Measurements from ENCODE around the gene SPRR1B.

DNA sequence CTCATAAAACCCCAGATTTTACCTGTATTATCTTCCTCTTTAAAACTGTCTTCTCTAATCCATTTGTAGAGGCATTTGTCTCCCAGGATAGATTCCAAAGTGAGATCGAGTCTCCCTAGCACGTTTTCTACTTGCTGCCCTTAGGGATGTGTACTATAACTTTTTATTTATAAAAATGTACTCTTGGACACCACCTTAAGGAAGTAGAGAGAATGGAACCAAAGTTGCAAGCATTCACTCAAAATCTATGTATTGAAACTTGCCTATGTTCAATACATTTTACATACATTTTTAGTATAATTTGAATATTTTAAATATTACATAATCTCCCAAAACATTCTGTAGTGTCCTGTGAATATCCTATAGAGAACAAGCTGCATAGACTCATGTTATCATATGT is 27.2 kb downstream of the SPRR1B start:
- TF ChIP-seq CTCF (IDR thresholded peaks at IDR 0.05; ENCODE audit: low read depth, low read length) (peak; percentile 38), EZH2phosphoT487 (IDR thresholded peaks at IDR 0.05; ENCODE audit: low read depth) (no peak)

Data from OCI-LY3 (cell line).